BLaER1 (cell line): ENCODE results near the gene NUB1.
A peak's percentile ranks its signal among the peaks of the same experiment; 100 is the strongest.

Source experiments
- H3K27ac ChIP-seq: shearing (Covaris generic); formaldehyde crosslinking; 2 replicates; pipeline ENCODE4 v1.8.1; 2022
- H3K27me3 ChIP-seq: shearing (Covaris generic); formaldehyde crosslinking; 2 replicates; pipeline ENCODE4 v1.8.1; 2022
- H3K36me3 ChIP-seq: shearing (Covaris generic); formaldehyde crosslinking; 2 replicates; pipeline ENCODE4 v1.8.1; 2022
- H3K4me1 ChIP-seq: shearing (Covaris generic); formaldehyde crosslinking; 2 replicates; pipeline ENCODE4 v1.8.1; 2022
- H3K4me2 ChIP-seq: shearing (Covaris generic); formaldehyde crosslinking; 2 replicates; pipeline ENCODE4 v1.8.1; 2022
- H3K4me3 ChIP-seq: shearing (Covaris generic); formaldehyde crosslinking; 2 replicates; pipeline ENCODE4 v1.8.1; 2022
- H3K9ac ChIP-seq: shearing (Covaris generic); formaldehyde crosslinking; 2 replicates; pipeline ENCODE4 v1.8.1; 2022
- H3K9me3 ChIP-seq: shearing (Covaris generic); formaldehyde crosslinking; 2 replicates; pipeline ENCODE4 v1.8.1; 2022
- H4K20me1 ChIP-seq: shearing (Covaris generic); formaldehyde crosslinking; 2 replicates; pipeline ENCODE4 v1.8.1; 2022
- Cebpa-rat ChIP-seq: shearing (Covaris generic); IDR thresholded peaks from 2 replicates; pipeline ENCODE4 v1.8.1; 2022

Gene NUB1

DNA sequence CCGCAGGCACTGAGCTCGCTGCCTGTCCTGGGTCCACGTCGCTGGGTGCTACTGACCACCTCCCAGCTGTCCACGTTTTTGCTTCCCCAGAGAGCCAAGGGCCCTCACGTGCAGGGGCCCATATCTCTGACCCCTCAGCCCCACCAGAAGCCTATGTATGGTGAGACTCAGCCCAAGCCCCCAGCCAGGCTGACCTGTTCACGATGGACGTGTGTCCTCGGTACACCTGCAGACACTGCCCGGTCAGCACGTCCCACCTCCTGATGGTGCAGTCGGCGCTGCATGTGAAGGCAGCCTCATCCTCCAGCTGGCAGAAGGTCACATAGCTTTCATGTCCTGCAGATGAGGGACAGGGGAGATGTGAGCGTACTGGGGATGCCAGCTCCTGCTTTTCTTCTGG is 58.3 kb downstream of the NUB1 start:
- peaks cover 60% of the 10 kb centered on the region for H3K4me1 ChIP-seq
- H4K20me1 ChIP-seq, result no peaks in the 10 kb centered on the region
- peaks cover 11% of the 10 kb centered on the region for H3K9me3 ChIP-seq
- H3K36me3 ChIP-seq, result no peaks in the 10 kb centered on the region
- peak overlapping the region; percentile 66 for H3K4me2 ChIP-seq
- H3K4me3 ChIP-seq, result no peak overlapping the region
- no peaks in the 10 kb centered on the region for H3K27me3 ChIP-seq
- H3K27ac ChIP-seq, result no peak overlapping the region
- no peak overlapping the region for H3K9ac ChIP-seq
- TF ChIP-seq Cebpa-rat, result no peak

DNA sequence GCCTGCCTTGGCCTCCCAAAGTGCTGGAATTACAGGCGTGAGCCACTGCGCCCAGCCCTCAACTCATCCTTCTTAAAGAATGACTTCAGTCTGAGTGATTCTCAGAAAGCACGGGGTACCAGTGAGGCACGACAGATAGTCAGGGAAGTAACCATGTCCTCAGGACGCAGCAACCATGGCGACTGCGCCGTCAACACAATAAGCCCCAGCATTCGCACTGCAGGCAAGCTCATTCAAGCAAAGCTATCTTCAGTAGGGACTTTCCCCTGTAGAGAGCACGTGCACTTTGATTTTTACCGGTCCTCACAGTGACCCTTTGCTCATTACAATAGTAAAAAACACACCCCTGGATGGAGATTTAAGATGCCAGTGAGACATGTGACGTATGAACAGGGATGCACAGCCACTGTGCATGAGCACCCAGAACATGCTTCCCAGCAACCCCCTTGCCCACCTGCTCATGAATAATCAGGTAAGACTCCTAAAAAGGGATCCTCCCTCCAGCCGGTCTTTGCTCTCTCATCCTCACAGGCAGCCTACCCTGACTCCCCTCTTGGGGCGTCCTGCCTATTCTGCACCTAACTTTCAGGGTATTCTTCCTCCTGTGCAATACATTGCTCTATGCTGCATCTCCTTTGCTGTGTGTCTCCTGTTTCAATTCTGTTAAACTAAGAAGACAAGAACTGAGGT is 59.2 kb downstream of the NUB1 start:
- no peak overlapping the region for H3K4me3 ChIP-seq
- H3K27me3 ChIP-seq, result peaks cover 4% of the 10 kb centered on the region
- no peaks in the 10 kb centered on the region for H3K36me3 ChIP-seq
- TF ChIP-seq Cebpa-rat, result no peak
- no peaks in the 10 kb centered on the region for H4K20me1 ChIP-seq
- no peak overlapping the region for H3K9ac ChIP-seq
- H3K27ac ChIP-seq, result no peak overlapping the region
- H3K9me3 ChIP-seq, result peaks cover 11% of the 10 kb centered on the region
- peak overlapping the region; percentile 66 for H3K4me2 ChIP-seq
- peaks cover 69% of the 10 kb centered on the region for H3K4me1 ChIP-seq

- Histone ChIP-seq H3K36me3 (no peaks in the 10 kb centered on the region), H3K27ac (0 out of 2 replicates have a peak overlapping the region, but pooled peaks have one; percentile 11), H4K20me1 (no peaks in the 10 kb centered on the region), H3K9ac (no peak overlapping the region), H3K9me3 (peaks cover 6% of the 10 kb centered on the region), H3K4me1 (peaks cover 77% of the 10 kb centered on the region), H3K4me2 (peak overlapping the region; percentile 99), H3K27me3 (peaks cover 19% of the 10 kb centered on the region), H3K4me3 (no peak overlapping the region)
- no peak for TF ChIP-seq Cebpa-rat
Observed at GRCh38 chr7:151402029-151402835, 60.6 kb downstream of the NUB1 start.

GRCh38 chr7:151403764-151404163 is 62.2 kb downstream of the NUB1 start:
- Histone ChIP-seq H4K20me1 (no peaks in the 10 kb centered on the region; the same call in 1 of the 2 replicates), H3K36me3 (no peaks in the 10 kb centered on the region), H3K4me2 (peak overlapping the region; percentile 99), H3K27ac (peak overlapping the region; percentile 71; the same call in 1 of the 2 replicates), H3K9me3 (no peaks in the 10 kb centered on the region), H3K4me3 (no peak overlapping the region), H3K27me3 (peaks cover 34% of the 10 kb centered on the region), H3K9ac (no peak overlapping the region), H3K4me1 (peaks cover 81% of the 10 kb centered on the region)
- no peak for TF ChIP-seq Cebpa-rat

DNA sequence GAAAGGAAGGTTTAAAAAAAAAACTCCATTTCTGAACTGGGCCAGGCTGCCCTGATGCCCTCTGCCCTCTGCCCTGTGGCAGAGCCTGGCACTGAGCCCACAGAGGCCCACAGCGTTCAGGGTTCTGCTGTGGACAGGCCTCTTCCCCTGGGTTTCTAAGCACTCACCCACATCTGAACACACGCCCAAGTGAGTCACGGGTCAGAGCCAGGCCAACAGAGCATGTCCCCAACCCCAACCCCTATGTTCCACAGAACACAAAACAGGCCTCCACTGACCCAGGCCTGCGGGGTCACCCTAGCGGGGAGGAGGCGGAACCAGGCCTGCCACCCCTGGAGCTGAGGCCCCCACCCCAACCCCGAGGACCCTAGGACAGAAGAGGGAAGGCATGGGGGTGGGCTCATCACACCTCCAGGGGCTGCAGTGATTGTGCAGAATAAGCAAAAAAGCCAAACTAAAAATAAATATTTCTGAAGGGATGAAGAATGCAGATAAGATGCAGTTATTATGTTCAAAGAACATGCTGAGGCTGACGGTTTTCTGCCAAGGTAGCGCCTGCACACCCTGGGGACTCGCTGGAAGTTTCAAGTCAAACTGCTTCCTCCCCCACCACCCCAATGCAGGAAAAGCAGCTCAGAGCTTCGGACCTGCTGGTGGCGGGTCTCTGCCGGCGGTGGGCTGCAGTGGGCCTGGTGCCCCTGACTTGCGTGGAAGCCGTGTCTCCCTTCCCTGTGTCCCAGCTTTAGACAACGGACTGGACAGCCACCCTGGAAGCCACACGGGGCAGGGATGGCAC is 62.8 kb downstream of the NUB1 start:
- no peaks in the 10 kb centered on the region for H3K36me3 ChIP-seq
- peak overlapping the region; percentile 71 for H3K27ac ChIP-seq
- no peaks in the 10 kb centered on the region for H3K9me3 ChIP-seq
- no peak overlapping the region; the same call in 1 of the 2 replicates for H3K9ac ChIP-seq
- peak overlapping the region; percentile 50 for H3K4me3 ChIP-seq
- H3K4me1 ChIP-seq, result peaks cover 81% of the 10 kb centered on the region
- TF ChIP-seq Cebpa-rat, result no peak
- no peaks in the 10 kb centered on the region; the same call in 1 of the 2 replicates for H4K20me1 ChIP-seq
- H3K4me2 ChIP-seq, result peak overlapping the region; percentile 99
- H3K27me3 ChIP-seq, result peaks cover 41% of the 10 kb centered on the region

GRCh38 chr7:151405056-151405455 is 63.4 kb downstream of the NUB1 start:
- Histone ChIP-seq H3K4me2 (peak overlapping the region; percentile 99), H3K4me1 (peaks cover 81% of the 10 kb centered on the region), H3K36me3 (no peaks in the 10 kb centered on the region), H3K4me3 (peak overlapping the region; percentile 50), H3K9me3 (no peaks in the 10 kb centered on the region), H4K20me1 (peaks cover 3% of the 10 kb centered on the region), H3K27ac (peak overlapping the region; percentile 71), H3K27me3 (peaks cover 47% of the 10 kb centered on the region), H3K9ac (no peak overlapping the region; the same call in 1 of the 2 replicates)
- no peak for TF ChIP-seq Cebpa-rat

DNA sequence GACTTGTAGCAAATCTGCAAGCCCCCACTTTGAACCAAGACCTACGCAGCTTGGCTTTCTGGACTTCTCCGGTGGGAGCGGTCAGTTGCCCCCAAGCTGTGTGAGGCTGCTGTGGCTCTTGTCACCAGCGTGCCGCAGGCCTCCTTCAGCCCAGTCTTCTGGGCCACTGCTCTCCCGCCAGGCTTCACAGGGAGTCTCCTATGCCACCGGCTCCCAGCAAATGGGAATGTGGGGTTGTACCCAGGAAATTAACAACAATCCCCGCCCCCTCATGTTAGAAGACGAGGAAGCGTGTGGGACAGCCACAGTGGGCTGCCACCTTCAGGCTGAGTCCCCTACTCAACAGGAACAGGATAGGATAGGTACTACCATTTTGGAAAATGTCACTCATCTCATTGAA is 64.0 kb downstream of the NUB1 start:
- Histone ChIP-seq H3K27ac (no peak overlapping the region), H3K9me3 (no peaks in the 10 kb centered on the region), H3K36me3 (no peaks in the 10 kb centered on the region), H3K4me1 (peaks cover 81% of the 10 kb centered on the region), H3K27me3 (peaks cover 52% of the 10 kb centered on the region), H3K4me3 (no peak overlapping the region), H3K4me2 (peak overlapping the region; percentile 99), H4K20me1 (peaks cover 9% of the 10 kb centered on the region), H3K9ac (no peak overlapping the region)
- no peak for TF ChIP-seq Cebpa-rat

DNA sequence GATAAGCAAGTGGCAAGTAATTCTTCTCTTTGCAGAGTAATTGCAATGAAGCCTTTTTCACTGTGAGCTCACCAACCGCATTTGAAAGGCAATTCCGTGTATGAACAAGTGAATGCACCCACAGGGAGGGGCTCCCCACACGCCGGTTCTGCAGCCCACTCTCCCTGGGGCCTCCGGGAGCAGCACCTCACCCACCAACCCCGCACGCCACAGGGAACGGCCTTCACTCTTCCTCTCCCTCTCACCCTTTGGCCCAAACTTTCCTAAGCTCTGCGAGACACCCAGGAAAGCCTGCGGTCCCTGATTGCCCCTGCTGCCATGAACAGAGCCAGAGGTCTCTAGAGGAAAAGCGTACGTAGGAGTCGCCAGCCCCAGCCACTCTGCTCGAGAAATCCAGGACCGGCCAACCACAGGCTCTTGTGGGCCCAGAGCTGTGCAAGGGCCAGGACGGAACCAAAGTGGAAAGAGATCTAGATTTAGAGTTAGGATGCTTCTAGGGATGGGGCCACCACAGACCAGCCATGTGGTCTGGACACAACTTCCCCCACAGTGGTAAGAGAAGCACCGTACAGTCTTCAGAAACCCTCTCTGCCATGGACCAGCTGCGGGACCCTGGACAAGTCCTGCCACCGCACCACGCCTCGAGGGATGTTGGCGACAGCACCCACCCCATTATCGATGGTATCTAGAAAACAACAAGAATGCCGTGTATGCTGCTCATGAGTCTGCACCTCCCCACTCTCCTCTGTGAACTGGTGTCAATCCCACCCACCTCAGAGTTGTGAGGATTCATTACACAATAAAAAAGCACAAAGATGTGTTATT is 64.7 kb downstream of the NUB1 start:
- H3K9ac ChIP-seq, result no peak overlapping the region
- no peak for TF ChIP-seq Cebpa-rat

More for the DNA sequence above, 64.7 kb downstream of the NUB1 start:
- no peaks in the 10 kb centered on the region for H3K9me3 ChIP-seq
- H3K4me1 ChIP-seq, result peaks cover 81% of the 10 kb centered on the region
- no peak overlapping the region for H3K4me3 ChIP-seq
- H3K27ac ChIP-seq, result no peak overlapping the region
- H4K20me1 ChIP-seq, result peaks cover 16% of the 10 kb centered on the region
- H3K4me2 ChIP-seq, result peak overlapping the region; percentile 99
- peaks cover 59% of the 10 kb centered on the region for H3K27me3 ChIP-seq
- H3K36me3 ChIP-seq, result no peaks in the 10 kb centered on the region
